Calu3 (cell line): ENCODE data around the gene CMTM8. TPM values are rescaled to one million over a fixed set of nuclear protein-coding genes. Genes with fewer than 3 reads are reported as not detected.

Source experiments
- BruUV-seq: library from RNA; stranded (reverse); fragments of 400-500 nt; replicated peaks from 2 replicates; lab custom pipeline; 2021; lab: Mats Ljungman, UMichigan
- CTCF ChIA-PET: fragments of 300-600 bp; sonication (Branson Sonifier 250); formaldehyde crosslinking; loops from one replicate; lab custom pipeline; 2022; ENCODE audit warnings: antibody characterized with exemption; lab: Charles Lee
- DNase-seq: peaks from one replicate; pipeline ENCODE4 v3.0.0; 2022
- H3K27ac Mint-ChIP-seq: one replicate; pipeline ENCODE4 v1.8.0; 2022; ENCODE audit warnings: mixed read lengths; ENCODE audit not compliant: unreplicated experiment
- H3K27me3 Mint-ChIP-seq: one replicate; pipeline ENCODE4 v1.8.0; 2022; ENCODE audit warnings: mixed read lengths; ENCODE audit not compliant: unreplicated experiment
- H3K36me3 Mint-ChIP-seq: one replicate; pipeline ENCODE4 v1.8.0; 2022; ENCODE audit warnings: mild to moderate bottlenecking, moderate library complexity, mixed read lengths; ENCODE audit not compliant: insufficient read depth, unreplicated experiment
- H3K4me1 Mint-ChIP-seq: one replicate; pipeline ENCODE4 v1.8.0; 2022; ENCODE audit warnings: mild to moderate bottlenecking, low read depth, mixed read lengths; ENCODE audit not compliant: unreplicated experiment
- H3K4me3 Mint-ChIP-seq: one replicate; pipeline ENCODE4 v1.8.0; 2022; ENCODE audit warnings: mild to moderate bottlenecking, low read depth, moderate library complexity, mixed read lengths; ENCODE audit not compliant: unreplicated experiment
- H3K9me3 Mint-ChIP-seq: one replicate; pipeline ENCODE4 v1.8.0; 2022; ENCODE audit warnings: low read depth, mixed read lengths; ENCODE audit not compliant: unreplicated experiment
- intact Hi-C: fragments of 100-400 bp; cut with micrococcal nuclease; formaldehyde crosslinking; loops from one replicate; pipeline ENCODE4 v1.10.0; 2022; ENCODE audit not compliant: unreplicated experiment
- total RNA-seq: library from RNA; stranded (reverse); gene quantifications from 2 replicates; pipeline ENCODE4 v1.2.3, GENCODE V29; 2022
- TF ChIP-seq, protein P1 (sequence below): fragments of 200-600 bp; IDR thresholded peaks from one replicate; pipeline ENCODE4 v1.8.0; 2022; ENCODE audit warnings: antibody characterized with exemption; ENCODE audit not compliant: unreplicated experiment

The CMTM8 gene
- total RNA-seq, 1 experiment from 2014 or later = 19.0 TPM

- no TSS peak for BruUV-seq
These were observed 46.1 kb downstream of the CMTM8 start for GRCh38 chr3:32284443-32285212.

DNA sequence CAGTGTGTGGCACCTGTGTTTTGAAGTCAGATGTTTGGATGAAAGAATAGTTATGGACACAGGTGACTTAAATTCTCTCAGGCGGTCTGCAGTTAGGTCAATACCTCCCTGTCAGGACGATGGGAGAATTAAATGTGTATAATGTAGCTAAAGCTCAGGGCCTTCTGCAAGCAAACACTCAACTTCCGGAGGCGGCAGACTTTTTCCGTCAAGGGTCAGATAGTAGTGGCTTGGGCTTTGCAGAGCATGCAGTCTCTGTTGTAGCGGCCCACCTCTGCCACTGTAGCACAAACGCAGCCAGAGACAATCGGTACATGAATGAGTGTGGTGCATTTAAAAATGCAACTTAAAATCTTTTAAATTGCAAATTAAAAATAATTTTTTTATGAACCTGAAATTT lies 47.4 kb downstream of the CMTM8 start:
- H3K4me1 Mint-ChIP-seq = peaks cover 8% of the 10 kb centered on the region
- no peak overlapping the region for H3K4me3 Mint-ChIP-seq
- intact Hi-C loops = no loop called here
- H3K36me3 Mint-ChIP-seq = no peaks in the 10 kb centered on the region
- no peak overlapping the region for H3K27ac Mint-ChIP-seq
- CTCF ChIA-PET = interaction anchor here (0.5 kb wide), 1 partner anchor 36 kb away, joined by 3 read pairs; no protein-coding TSS in a partner anchor
- H3K27me3 Mint-ChIP-seq = no peaks in the 10 kb centered on the region
- no peak for DNase-seq
- BruUV-seq = no TSS peak
- TF ChIP-seq, protein P1, sequence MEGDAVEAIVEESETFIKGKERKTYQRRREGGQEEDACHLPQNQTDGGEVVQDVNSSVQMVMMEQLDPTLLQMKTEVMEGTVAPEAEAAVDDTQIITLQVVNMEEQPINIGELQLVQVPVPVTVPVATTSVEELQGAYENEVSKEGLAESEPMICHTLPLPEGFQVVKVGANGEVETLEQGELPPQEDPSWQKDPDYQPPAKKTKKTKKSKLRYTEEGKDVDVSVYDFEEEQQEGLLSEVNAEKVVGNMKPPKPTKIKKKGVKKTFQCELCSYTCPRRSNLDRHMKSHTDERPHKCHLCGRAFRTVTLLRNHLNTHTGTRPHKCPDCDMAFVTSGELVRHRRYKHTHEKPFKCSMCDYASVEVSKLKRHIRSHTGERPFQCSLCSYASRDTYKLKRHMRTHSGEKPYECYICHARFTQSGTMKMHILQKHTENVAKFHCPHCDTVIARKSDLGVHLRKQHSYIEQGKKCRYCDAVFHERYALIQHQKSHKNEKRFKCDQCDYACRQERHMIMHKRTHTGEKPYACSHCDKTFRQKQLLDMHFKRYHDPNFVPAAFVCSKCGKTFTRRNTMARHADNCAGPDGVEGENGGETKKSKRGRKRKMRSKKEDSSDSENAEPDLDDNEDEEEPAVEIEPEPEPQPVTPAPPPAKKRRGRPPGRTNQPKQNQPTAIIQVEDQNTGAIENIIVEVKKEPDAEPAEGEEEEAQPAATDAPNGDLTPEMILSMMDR = no peak
- H3K9me3 Mint-ChIP-seq = no peaks in the 10 kb centered on the region

More at GRCh38 chr3:32284443-32285212, 46.1 kb downstream of the CMTM8 start:
- Mint-ChIP-seq H3K4me3 (no peak overlapping the region), H3K27me3 (no peaks in the 10 kb centered on the region), H3K4me1 (peaks cover 8% of the 10 kb centered on the region), H3K36me3 (no peaks in the 10 kb centered on the region), H3K9me3 (no peaks in the 10 kb centered on the region), H3K27ac (no peak overlapping the region)
- CTCF ChIA-PET = no interaction called here
- no peak for DNase-seq
- intact Hi-C loops = no loop called here
- TF ChIP-seq, protein P1 = no peak

- peaks cover 2% of the 10 kb centered on the region for H3K4me1 Mint-ChIP-seq
- no peak for DNase-seq
- no peak overlapping the region for H3K4me3 Mint-ChIP-seq
- no peaks in the 10 kb centered on the region for H3K27me3 Mint-ChIP-seq
- intact Hi-C loops = no loop called here
- TF ChIP-seq, protein P1 = no peak
- BruUV-seq = no TSS peak
- H3K36me3 Mint-ChIP-seq = no peaks in the 10 kb centered on the region
- no peak overlapping the region for H3K27ac Mint-ChIP-seq
- CTCF ChIA-PET = no interaction called here
- no peaks in the 10 kb centered on the region for H3K9me3 Mint-ChIP-seq
These were observed 50.3 kb downstream of the CMTM8 start for GRCh38 chr3:32288819-32289218.

GRCh38 chr3:32290619-32291018 lies 52.1 kb downstream of the CMTM8 start:
- no peak for DNase-seq
- Mint-ChIP-seq H3K27me3 (no peaks in the 10 kb centered on the region), H3K27ac (no peak overlapping the region), H3K4me3 (no peak overlapping the region), H3K36me3 (no peaks in the 10 kb centered on the region), H3K9me3 (no peaks in the 10 kb centered on the region), H3K4me1 (peaks cover 11% of the 10 kb centered on the region)
- intact Hi-C loops = no loop called here
- TF ChIP-seq, protein P1 = no peak
- BruUV-seq = no TSS peak
- CTCF ChIA-PET = no interaction called here
